CD4-positive, alpha-beta T cell treated with Interleukin-4 for 4 hours (primary cell): ENCODE measurements around the gene AFG3L2.
"Not testable (repeated sequence)": the region's sequence is repeated elsewhere in the genome, so short reads cannot be mapped to it uniquely, and the experiment has no call there.

Experiments used
- DNase-seq: peaks from one replicate; pipeline ENCODE4 v3.0.0-alpha.2; 2020

Gene AFG3L2

GRCh38 chr18:12376754-12377555 is at the start of gene AFG3L2:
Gene AFG3L2, minus strand, starts transcription at chr18:12377227. Its CDS starts 145 bp downstream, at chr18:12377082.
- DNase-seq, result peak; percentile 99

- no peak for DNase-seq
These were observed 47.2 kb upstream of the AFG3L2 start for GRCh38 chr18:12424252-12424651.

- DNase-seq, result no peak
These were observed 46.8 kb upstream of the AFG3L2 start for GRCh38 chr18:12423820-12424219.

GRCh38 chr18:12423393-12423792 is 46.4 kb upstream of the AFG3L2 start:
- DNase-seq, result no peak

GRCh38 chr18:12422936-12423335 is 45.9 kb upstream of the AFG3L2 start:
- no peak for DNase-seq

GRCh38 chr18:12421732-12422131 is 44.7 kb upstream of the AFG3L2 start:
- no peak for DNase-seq

- DNase-seq, result no peak
These were observed 43.9 kb upstream of the AFG3L2 start for GRCh38 chr18:12420821-12421421.

- no peak for DNase-seq
These were observed 40.7 kb upstream of the AFG3L2 start for GRCh38 chr18:12417687-12418086.

- DNase-seq, result no peak
These were observed 39.2 kb upstream of the AFG3L2 start for GRCh38 chr18:12416098-12416729.

GRCh38 chr18:12411456-12411855 is 34.4 kb upstream of the AFG3L2 start:
- DNase-seq, result no peak

GRCh38 chr18:12410747-12411146 is 33.7 kb upstream of the AFG3L2 start:
- not testable (repeated sequence) for DNase-seq

- DNase-seq, result no peak
These were observed 33.1 kb upstream of the AFG3L2 start for GRCh38 chr18:12410081-12410481.

- no peak for DNase-seq
These were observed 32.4 kb upstream of the AFG3L2 start for GRCh38 chr18:12409469-12409868.

- DNase-seq, result no peak
These were observed 31.3 kb upstream of the AFG3L2 start for GRCh38 chr18:12408247-12408869.

- no peak for DNase-seq
These were observed 29.5 kb upstream of the AFG3L2 start for GRCh38 chr18:12406371-12407111.

GRCh38 chr18:12405066-12405465 is 28.0 kb upstream of the AFG3L2 start:
- DNase-seq, result no peak

GRCh38 chr18:12403601-12404506 is 26.8 kb upstream of the AFG3L2 start:
- DNase-seq, result no peak

- DNase-seq, result no peak
These were observed 24.9 kb upstream of the AFG3L2 start for GRCh38 chr18:12401881-12402280.

GRCh38 chr18:12399231-12399630 is 22.2 kb upstream of the AFG3L2 start:
- no peak for DNase-seq

GRCh38 chr18:12398625-12399024 is 21.6 kb upstream of the AFG3L2 start:
- DNase-seq, result no peak

GRCh38 chr18:12397793-12398192 is 20.8 kb upstream of the AFG3L2 start:
- DNase-seq, result no peak

GRCh38 chr18:12397254-12397653 is 20.2 kb upstream of the AFG3L2 start:
- DNase-seq, result no peak
